ENCODE data around the gene PGLYRP1. TPM values are rescaled to one million over a fixed set of nuclear protein-coding genes. Genes with fewer than 3 reads are reported as not detected.
A peak's percentile ranks its signal among the peaks of the same experiment; 100 is the strongest.

PGLYRP1 gene
- total RNA-seq, 1 donor from 2014 or later, result not detected

- Histone ChIP-seq H3K79me2 (ENCODE audit: insufficient read depth, low read length) (no peaks in the 10 kb centered on the region), H3K9ac (ENCODE audit: low read length) (peak overlapping the region; percentile 60), H3K9me3 (ENCODE audit: insufficient read depth, low read depth, low read length) (no peaks in the 10 kb centered on the region), H4K20me1 (ENCODE audit: insufficient read depth, low read length) (peaks cover 50% of the 10 kb centered on the region), H3K4me2 (ENCODE audit: low read length) (peak overlapping the region; percentile 96), H3K36me3 (ENCODE audit: insufficient read depth, low read length) (no peaks in the 10 kb centered on the region), H3K4me3 (ENCODE audit: insufficient read depth, low read depth, low read length) (peak overlapping the region; percentile 58), H3K27me3 (ENCODE audit: insufficient read depth, low read length) (peaks cover 11% of the 10 kb centered on the region), H3K27ac (ENCODE audit: low read depth, low read length) (no peak overlapping the region), H2AFZ (ENCODE audit: low read depth, low read length) (peak overlapping the region; percentile 73), H3K4me1 (ENCODE audit: insufficient read depth, low read length) (peaks cover 17% of the 10 kb centered on the region)
- DNase-seq (ENCODE audit: low read depth) (peak; percentile 38), FAIRE-seq (no peak)
- peak; percentile 62 for TF ChIP-seq CTCF (IDR thresholded peaks at IDR 0.05; ENCODE audit: insufficient read depth, low read depth, low read length)
- TF ChIP-seq EZH2 (IDR thresholded peaks at IDR 0.05; ENCODE audit: insufficient read depth, low read length), result peak; percentile 58
- Mint-ChIP-seq H3K36me3 (ENCODE audit: low read depth, unreplicated experiment) (peaks cover 8% of the 10 kb centered on the region), H3K27me3 (ENCODE audit: low read depth, unreplicated experiment) (peaks cover 23% of the 10 kb centered on the region), H3K4me1 (ENCODE audit: low read depth, unreplicated experiment) (peaks cover 4% of the 10 kb centered on the region), H3K9me3 (ENCODE audit: unreplicated experiment) (no peaks in the 10 kb centered on the region), H3K27ac (ENCODE audit: unreplicated experiment) (no peak overlapping the region), H3K4me3 (ENCODE audit: unreplicated experiment) (peak overlapping the region; percentile 70)
These were observed 6.3 kb downstream of the PGLYRP1 start for GRCh38 chr19:46016426-46017094.

- Mint-ChIP-seq H3K36me3 (ENCODE audit: low read depth, unreplicated experiment) (peaks cover 4% of the 10 kb centered on the region), H3K27ac (ENCODE audit: unreplicated experiment) (no peak overlapping the region), H3K4me3 (ENCODE audit: unreplicated experiment) (peak overlapping the region; percentile 70), H3K4me1 (ENCODE audit: low read depth, unreplicated experiment) (peaks cover 4% of the 10 kb centered on the region), H3K27me3 (ENCODE audit: low read depth, unreplicated experiment) (peaks cover 21% of the 10 kb centered on the region), H3K9me3 (ENCODE audit: unreplicated experiment) (no peaks in the 10 kb centered on the region)
- no peak for FAIRE-seq
- H3K9ac ChIP-seq (ENCODE audit: low read length), result peak overlapping the region; percentile 60
- peak overlapping the region; percentile 73 for H2AFZ ChIP-seq (ENCODE audit: low read depth, low read length)
- H3K27me3 ChIP-seq (ENCODE audit: insufficient read depth, low read length), result peaks cover 11% of the 10 kb centered on the region
- H3K79me2 ChIP-seq (ENCODE audit: insufficient read depth, low read length), result no peaks in the 10 kb centered on the region
- TF ChIP-seq EZH2 (IDR thresholded peaks at IDR 0.05; ENCODE audit: insufficient read depth, low read length) (peak; percentile 100), CTCF (IDR thresholded peaks at IDR 0.05; ENCODE audit: insufficient read depth, low read depth, low read length) (no peak)
- H4K20me1 ChIP-seq (ENCODE audit: insufficient read depth, low read length), result peaks cover 46% of the 10 kb centered on the region
- peaks cover 17% of the 10 kb centered on the region for H3K4me1 ChIP-seq (ENCODE audit: insufficient read depth, low read length)
- H3K27ac ChIP-seq (ENCODE audit: low read depth, low read length), result no peak overlapping the region
- peak overlapping the region; percentile 96 for H3K4me2 ChIP-seq (ENCODE audit: low read length)
- no peaks in the 10 kb centered on the region for H3K36me3 ChIP-seq (ENCODE audit: insufficient read depth, low read length)
- no peak for DNase-seq (ENCODE audit: low read depth)
- no peaks in the 10 kb centered on the region for H3K9me3 ChIP-seq (ENCODE audit: insufficient read depth, low read depth, low read length)
- peak overlapping the region; percentile 58 for H3K4me3 ChIP-seq (ENCODE audit: insufficient read depth, low read depth, low read length)
These were observed 7.0 kb downstream of the PGLYRP1 start for GRCh38 chr19:46015687-46016425.

All from astrocyte (in vitro differentiated cells and primary cell).